SK-N-SH treated with all-trans-retinoic acid at 6 μM for 48 hours (cell line): ENCODE measurements around the gene ABO.
"Not testable (repeated sequence)": the region's sequence is repeated elsewhere in the genome, so short reads cannot be mapped to it uniquely, and the experiment has no call there.

Source experiments
- ATAC-seq: fragments of 200-7000 bp; cut with Tn5 transposase; 3 replicates; pipeline ENCODE4 v1.9.1; 2020; ENCODE audit warnings: mild to moderate bottlenecking, moderate library complexity
- ARNTL ChIP-seq: fragments of 450-650 bp; formaldehyde crosslinking; IDR thresholded peaks from 2 replicates; pipeline ENCODE4 v1.5.0; 2020; ENCODE audit warnings: low read depth, mild to moderate bottlenecking, moderate library complexity, borderline replicate concordance
- BACH2 ChIP-seq: fragments of 250-450 bp; sonication (Bioruptor Pico); IDR thresholded peaks from 2 replicates; pipeline ENCODE4 v1.9.0; 2021; ENCODE audit warnings: mild to moderate bottlenecking, borderline replicate concordance
- CSDC2 ChIP-seq: fragments of 250-450 bp; sonication (Bioruptor Pico); IDR thresholded peaks from 2 replicates; pipeline ENCODE4 v1.5.0; 2020; ENCODE audit warnings: mild to moderate bottlenecking, moderate library complexity
- ESRRG ChIP-seq: fragments of 250-450 bp; sonication (Bioruptor Pico); IDR thresholded peaks from 2 replicates; pipeline ENCODE4 v1.6.1; 2021; ENCODE audit warnings: mild to moderate bottlenecking
- GLIS3 ChIP-seq: fragments of 250-450 bp; sonication (Bioruptor Pico); IDR thresholded peaks from 2 replicates; pipeline ENCODE4 v1.5.0; 2020; ENCODE audit warnings: mild to moderate bottlenecking, moderate library complexity
- OSR1 ChIP-seq: fragments of 250-450 bp; sonication (Bioruptor Pico); IDR thresholded peaks from 2 replicates; pipeline ENCODE4 v1.8.0; 2022; ENCODE audit warnings: moderate library complexity, mild to moderate bottlenecking, inconsistent platforms
- PPARA ChIP-seq: fragments of 250-450 bp; sonication (Bioruptor Pico); IDR thresholded peaks from 2 replicates; pipeline ENCODE4 v1.5.0; 2020; ENCODE audit warnings: mild to moderate bottlenecking, borderline replicate concordance
- RARB ChIP-seq: fragments of 250-450 bp; sonication (Bioruptor Pico); IDR thresholded peaks from 2 replicates; pipeline ENCODE4 v1.8.0; 2021; ENCODE audit warnings: mild to moderate bottlenecking, moderate library complexity
- SNAI2 ChIP-seq: fragments of 250-450 bp; sonication (Bioruptor Pico); IDR thresholded peaks from 2 replicates; pipeline ENCODE4 v1.5.0; 2020; ENCODE audit warnings: mild to moderate bottlenecking, moderate library complexity
- TOX ChIP-seq: fragments of 250-450 bp; sonication (Bioruptor Pico); IDR thresholded peaks from 2 replicates; pipeline ENCODE4 v1.8.0; 2021; ENCODE audit warnings: mild to moderate bottlenecking, moderate library complexity, borderline replicate concordance
- ZC3H10 ChIP-seq: fragments of 250-450 bp; sonication (Bioruptor Pico); IDR thresholded peaks from 2 replicates; pipeline ENCODE4 v1.5.1; 2021; ENCODE audit warnings: mild to moderate bottlenecking, moderate library complexity
- ZFP3 ChIP-seq: fragments of 250-450 bp; sonication (Bioruptor Pico); IDR thresholded peaks from 2 replicates; pipeline ENCODE4 v1.5.0; 2020; ENCODE audit warnings: mild to moderate bottlenecking, moderate library complexity
- ZNF565 ChIP-seq: fragments of 450-650 bp; formaldehyde crosslinking; conservative IDR thresholded peaks from 2 replicates; pipeline ENCODE4 v1.5.0; 2020; ENCODE audit warnings: low read depth, mild to moderate bottlenecking, moderate library complexity
- ZNF70 ChIP-seq: fragments of 450-650 bp; formaldehyde crosslinking; IDR thresholded peaks from 2 replicates; pipeline ENCODE4 v1.5.0; 2020; ENCODE audit warnings: mild to moderate bottlenecking, moderate library complexity
- ZNF8 ChIP-seq: fragments of 450-650 bp; formaldehyde crosslinking; IDR thresholded peaks from 2 replicates; pipeline ENCODE4 v1.5.0; 2020; ENCODE audit warnings: mild to moderate bottlenecking, moderate library complexity
- TF ChIP-seq, protein P1 (sequence below): fragments of 250-450 bp; sonication (Bioruptor Pico); IDR thresholded peaks from 2 replicates; pipeline ENCODE4 v1.5.1; 2021; ENCODE audit warnings: mild to moderate bottlenecking, moderate library complexity
- TF ChIP-seq, protein P2 (sequence below): fragments of 250-450 bp; sonication (Bioruptor Pico); IDR thresholded peaks from 2 replicates; pipeline ENCODE4 v1.5.0; 2020; ENCODE audit warnings: mild to moderate bottlenecking, moderate library complexity
- TF ChIP-seq, protein P3 (sequence below): fragments of 250-450 bp; sonication (Bioruptor Pico); IDR thresholded peaks from 2 replicates; pipeline ENCODE4 v1.8.0; 2020; ENCODE audit warnings: mild to moderate bottlenecking, moderate library complexity, borderline replicate concordance
- TF ChIP-seq, protein P4 (sequence below): fragments of 250-450 bp; sonication (Bioruptor Pico); IDR thresholded peaks from 2 replicates; pipeline ENCODE4 v1.5.1; 2020; ENCODE audit warnings: low read depth, mild to moderate bottlenecking, moderate library complexity
- TF ChIP-seq, protein P5 (sequence below): fragments of 250-450 bp; sonication (Bioruptor Pico); IDR thresholded peaks from 2 replicates; pipeline ENCODE4 v1.8.0; 2021; ENCODE audit warnings: low read depth, mild to moderate bottlenecking, moderate library complexity, borderline replicate concordance

ABO gene

DNA sequence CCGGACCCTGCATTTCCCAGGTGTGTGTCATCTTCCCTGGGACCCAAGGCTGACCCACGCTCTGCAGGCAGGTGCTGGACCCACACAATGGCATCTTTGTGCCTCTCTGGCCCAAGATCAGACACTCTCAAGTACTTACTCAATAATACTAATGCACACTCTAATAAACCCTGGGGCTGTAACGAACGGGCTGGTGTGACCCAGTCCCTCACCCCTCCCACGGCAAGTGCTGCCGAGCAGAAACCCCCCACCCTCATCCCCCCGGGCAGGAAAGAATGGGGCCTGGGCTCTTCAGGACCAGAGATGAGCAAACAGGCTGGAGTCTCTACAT, 64.8 kb downstream of the ABO start:
- ATAC-seq = no peak
- TF ChIP-seq, protein P1, sequence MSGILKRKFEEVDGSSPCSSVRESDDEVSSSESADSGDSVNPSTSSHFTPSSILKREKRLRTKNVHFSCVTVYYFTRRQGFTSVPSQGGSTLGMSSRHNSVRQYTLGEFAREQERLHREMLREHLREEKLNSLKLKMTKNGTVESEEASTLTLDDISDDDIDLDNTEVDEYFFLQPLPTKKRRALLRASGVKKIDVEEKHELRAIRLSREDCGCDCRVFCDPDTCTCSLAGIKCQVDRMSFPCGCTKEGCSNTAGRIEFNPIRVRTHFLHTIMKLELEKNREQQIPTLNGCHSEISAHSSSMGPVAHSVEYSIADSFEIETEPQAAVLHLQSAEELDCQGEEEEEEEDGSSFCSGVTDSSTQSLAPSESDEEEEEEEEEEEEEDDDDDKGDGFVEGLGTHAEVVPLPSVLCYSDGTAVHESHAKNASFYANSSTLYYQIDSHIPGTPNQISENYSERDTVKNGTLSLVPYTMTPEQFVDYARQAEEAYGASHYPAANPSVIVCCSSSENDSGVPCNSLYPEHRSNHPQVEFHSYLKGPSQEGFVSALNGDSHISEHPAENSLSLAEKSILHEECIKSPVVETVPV (CRISPR knock-in tag) = no peak
- TF ChIP-seq ZC3H10 (CRISPR knock-in tag) (no peak), OSR1 (CRISPR knock-in tag) (no peak), RARB (no peak), ESRRG (CRISPR knock-in tag) (no peak), ZFP3 (no peak), PPARA (no peak)
- TF ChIP-seq, protein P2, sequence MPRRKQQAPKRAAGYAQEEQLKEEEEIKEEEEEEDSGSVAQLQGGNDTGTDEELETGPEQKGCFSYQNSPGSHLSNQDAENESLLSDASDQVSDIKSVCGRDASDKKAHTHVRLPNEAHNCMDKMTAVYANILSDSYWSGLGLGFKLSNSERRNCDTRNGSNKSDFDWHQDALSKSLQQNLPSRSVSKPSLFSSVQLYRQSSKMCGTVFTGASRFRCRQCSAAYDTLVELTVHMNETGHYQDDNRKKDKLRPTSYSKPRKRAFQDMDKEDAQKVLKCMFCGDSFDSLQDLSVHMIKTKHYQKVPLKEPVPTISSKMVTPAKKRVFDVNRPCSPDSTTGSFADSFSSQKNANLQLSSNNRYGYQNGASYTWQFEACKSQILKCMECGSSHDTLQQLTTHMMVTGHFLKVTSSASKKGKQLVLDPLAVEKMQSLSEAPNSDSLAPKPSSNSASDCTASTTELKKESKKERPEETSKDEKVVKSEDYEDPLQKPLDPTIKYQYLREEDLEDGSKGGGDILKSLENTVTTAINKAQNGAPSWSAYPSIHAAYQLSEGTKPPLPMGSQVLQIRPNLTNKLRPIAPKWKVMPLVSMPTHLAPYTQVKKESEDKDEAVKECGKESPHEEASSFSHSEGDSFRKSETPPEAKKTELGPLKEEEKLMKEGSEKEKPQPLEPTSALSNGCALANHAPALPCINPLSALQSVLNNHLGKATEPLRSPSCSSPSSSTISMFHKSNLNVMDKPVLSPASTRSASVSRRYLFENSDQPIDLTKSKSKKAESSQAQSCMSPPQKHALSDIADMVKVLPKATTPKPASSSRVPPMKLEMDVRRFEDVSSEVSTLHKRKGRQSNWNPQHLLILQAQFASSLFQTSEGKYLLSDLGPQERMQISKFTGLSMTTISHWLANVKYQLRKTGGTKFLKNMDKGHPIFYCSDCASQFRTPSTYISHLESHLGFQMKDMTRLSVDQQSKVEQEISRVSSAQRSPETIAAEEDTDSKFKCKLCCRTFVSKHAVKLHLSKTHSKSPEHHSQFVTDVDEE (CRISPR knock-in tag) = no peak

DNA sequence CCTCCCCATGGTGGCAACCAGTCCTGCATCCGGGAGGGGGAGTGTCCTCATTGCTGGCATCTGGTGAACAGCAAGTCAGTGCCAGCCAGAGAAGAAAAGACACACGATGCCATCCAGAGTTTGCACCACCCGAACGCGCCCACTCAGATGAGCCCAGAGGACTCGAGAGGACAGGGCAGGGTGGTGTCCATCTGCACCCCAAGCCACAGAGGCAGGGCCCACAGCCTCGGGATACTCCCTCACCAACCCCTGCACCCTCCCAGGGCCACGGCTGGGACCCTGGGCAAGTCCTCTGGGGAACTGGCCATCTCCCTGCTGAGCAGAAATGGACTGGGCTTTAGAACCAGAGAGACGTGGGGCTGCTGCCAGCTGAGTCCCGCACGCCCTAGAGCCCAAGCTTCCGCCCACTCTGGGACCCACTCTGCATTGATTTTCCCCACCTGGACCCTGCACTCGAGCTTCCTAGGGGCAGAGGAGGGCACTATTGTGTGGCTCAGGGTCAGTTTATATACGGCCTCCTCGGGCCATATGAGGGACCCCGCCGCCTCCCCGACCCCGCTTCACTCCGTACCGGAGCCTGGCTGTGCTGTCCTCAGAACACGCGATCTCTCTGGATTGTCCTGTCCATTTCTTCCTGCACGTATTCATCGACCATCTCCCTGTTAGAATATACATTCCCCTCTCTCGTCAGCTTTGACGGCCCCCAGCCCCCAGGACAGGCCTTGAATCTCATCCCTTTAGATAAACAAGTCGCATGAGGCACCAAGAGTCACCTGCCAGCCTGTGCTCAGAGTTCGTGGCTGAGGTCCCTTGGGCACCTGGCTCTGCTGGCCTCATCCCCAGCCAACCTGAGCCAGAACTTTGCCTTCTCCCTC, 65.4 kb downstream of the ABO start:
- ATAC-seq = not testable (repeated sequence)

DNA sequence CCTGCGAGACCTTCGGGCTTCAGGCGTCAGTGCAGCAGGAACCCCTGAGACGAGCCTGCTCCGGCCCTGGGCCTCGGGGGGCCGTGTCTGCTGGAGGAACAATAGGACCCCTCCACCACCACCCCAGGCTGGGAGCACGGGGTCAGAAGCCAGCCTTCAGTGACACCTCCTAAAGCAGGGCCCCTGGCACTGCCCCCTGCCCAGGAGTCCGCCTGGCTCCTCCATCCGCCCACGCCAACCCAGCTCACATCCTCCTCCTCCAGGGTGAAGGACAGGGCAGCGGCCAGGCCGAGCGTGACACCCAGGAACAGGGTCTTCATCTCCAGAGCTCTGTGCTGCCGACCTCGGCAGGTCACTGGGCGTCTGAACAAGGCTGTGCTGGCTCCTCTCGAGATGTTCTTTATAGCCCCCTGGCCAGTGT, 66.1 kb downstream of the ABO start, which contains the start of gene OBP2B:
TSS of gene OBP2B (minus strand) at position 371 of the 421 bp plus-strand sequence. CDS start at position 320, 51 bp downstream.
- ATAC-seq = not testable (repeated sequence)

DNA sequence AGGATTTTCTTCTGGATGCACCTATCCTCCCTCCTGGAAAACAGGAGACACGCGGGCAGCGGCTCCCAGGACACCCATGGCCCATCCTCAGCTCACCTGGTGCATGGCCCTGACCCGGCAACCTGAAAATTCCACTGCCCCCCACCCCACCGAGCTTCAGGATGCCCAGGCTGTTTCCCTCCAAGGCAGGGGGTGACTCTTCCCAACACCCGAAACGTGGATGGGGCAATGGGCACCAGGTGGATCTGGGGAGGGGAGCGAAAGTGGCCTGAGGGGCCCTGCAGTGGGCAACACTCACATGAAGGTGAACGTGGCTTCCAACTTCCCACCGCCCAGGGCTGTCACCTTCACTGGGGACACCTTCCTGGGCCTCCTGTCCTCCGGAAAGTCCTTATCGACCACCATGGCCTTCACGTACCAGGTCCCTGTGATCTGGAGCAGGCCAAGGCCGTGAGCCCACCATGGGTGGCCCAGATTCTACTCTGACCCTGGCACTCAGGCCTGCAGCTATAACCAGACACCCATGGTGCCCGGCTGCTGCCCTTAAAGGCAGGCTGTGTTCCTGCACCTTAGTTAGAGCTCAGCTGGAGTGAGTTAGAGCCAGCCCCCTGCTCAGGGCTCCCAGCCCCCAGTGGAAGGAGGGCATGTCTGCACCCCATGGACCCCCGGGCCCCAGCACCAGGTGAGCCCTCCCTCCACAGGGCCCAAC, 66.7 kb downstream of the ABO start:
- ATAC-seq = peak; percentile 73

DNA sequence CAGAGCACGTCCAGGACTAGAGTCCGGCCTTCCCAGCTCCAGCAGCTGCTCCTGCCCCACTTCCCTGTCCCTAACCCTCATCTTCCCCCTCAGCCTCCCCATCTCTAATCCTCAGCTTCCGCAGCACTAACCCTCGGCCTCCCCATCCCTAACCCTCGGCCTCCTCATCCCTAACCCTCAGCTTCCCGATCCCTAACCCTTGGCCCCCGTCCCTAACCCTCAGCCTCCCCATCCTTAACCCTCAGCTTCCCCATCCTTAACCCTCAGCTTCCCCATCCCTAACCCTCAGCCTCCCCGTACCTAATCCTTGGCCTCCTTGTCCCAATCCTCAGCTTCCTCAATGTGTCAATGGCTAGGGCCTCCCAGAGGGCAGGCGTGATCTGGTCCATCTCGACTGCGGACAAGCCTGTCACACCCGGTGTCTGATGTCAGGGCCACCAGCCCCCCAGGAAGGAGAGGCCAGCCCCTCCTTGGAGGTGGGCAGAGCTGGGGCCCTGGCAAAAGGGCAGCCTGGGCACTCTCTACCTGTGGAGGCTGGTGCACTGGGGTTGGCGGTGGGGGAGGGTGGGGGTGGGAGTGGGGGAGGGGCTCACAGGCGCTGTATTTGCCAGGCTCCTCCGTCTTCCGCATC, 67.3 kb downstream of the ABO start:
- ATAC-seq = no peak
- TF ChIP-seq ZNF565 (CRISPR knock-in tag) (no peak), BACH2 (CRISPR knock-in tag) (no peak), ZNF8 (CRISPR knock-in tag) (no peak), CSDC2 (CRISPR knock-in tag) (no peak), SNAI2 (CRISPR knock-in tag) (no peak), GLIS3 (CRISPR knock-in tag) (no peak), ZNF70 (CRISPR knock-in tag) (no peak), ARNTL (CRISPR knock-in tag) (no peak), TOX (CRISPR knock-in tag) (no peak), ESRRG (CRISPR knock-in tag) (no peak), ZFP3 (no peak)
- TF ChIP-seq, protein P3, sequence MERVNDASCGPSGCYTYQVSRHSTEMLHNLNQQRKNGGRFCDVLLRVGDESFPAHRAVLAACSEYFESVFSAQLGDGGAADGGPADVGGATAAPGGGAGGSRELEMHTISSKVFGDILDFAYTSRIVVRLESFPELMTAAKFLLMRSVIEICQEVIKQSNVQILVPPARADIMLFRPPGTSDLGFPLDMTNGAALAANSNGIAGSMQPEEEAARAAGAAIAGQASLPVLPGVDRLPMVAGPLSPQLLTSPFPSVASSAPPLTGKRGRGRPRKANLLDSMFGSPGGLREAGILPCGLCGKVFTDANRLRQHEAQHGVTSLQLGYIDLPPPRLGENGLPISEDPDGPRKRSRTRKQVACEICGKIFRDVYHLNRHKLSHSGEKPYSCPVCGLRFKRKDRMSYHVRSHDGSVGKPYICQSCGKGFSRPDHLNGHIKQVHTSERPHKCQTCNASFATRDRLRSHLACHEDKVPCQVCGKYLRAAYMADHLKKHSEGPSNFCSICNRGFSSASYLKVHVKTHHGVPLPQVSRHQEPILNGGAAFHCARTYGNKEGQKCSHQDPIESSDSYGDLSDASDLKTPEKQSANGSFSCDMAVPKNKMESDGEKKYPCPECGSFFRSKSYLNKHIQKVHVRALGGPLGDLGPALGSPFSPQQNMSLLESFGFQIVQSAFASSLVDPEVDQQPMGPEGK = no peak
- TF ChIP-seq, protein P4, sequence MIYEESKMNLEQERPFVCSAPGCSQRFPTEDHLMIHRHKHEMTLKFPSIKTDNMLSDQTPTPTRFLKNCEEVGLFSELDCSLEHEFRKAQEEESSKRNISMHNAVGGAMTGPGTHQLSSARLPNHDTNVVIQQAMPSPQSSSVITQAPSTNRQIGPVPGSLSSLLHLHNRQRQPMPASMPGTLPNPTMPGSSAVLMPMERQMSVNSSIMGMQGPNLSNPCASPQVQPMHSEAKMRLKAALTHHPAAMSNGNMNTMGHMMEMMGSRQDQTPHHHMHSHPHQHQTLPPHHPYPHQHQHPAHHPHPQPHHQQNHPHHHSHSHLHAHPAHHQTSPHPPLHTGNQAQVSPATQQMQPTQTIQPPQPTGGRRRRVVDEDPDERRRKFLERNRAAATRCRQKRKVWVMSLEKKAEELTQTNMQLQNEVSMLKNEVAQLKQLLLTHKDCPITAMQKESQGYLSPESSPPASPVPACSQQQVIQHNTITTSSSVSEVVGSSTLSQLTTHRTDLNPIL (CRISPR knock-in tag) = no peak
- TF ChIP-seq, protein P5, sequence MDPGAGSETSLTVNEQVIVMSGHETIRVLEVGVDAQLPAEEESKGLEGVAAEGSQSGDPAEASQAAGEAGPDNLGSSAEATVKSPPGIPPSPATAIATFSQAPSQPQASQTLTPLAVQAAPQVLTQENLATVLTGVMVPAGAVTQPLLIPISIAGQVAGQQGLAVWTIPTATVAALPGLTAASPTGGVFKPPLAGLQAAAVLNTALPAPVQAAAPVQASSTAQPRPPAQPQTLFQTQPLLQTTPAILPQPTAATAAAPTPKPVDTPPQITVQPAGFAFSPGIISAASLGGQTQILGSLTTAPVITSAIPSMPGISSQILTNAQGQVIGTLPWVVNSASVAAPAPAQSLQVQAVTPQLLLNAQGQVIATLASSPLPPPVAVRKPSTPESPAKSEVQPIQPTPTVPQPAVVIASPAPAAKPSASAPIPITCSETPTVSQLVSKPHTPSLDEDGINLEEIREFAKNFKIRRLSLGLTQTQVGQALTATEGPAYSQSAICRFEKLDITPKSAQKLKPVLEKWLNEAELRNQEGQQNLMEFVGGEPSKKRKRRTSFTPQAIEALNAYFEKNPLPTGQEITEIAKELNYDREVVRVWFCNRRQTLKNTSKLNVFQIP (CRISPR knock-in tag) = no peak
- TF ChIP-seq, protein P1 (CRISPR knock-in tag) = no peak
